Lower leg skin (tissue), 4 donors: ENCODE data around the gene SEMA4A. TPM values are rescaled to one million over a fixed set of nuclear protein-coding genes. Genes with fewer than 3 reads are reported as not detected.

Experiments
- DNase-seq, 2 donors: peaks; one replicate each; pipeline ENCODE4 v3.0.0-alpha.2; 2019; ENCODE audit warnings: low spot score in 2 of 2
- H3K4me3 ChIP-seq: fragments of 200-600 bp; sonication (generic); 2 replicates; pipeline ENCODE4 v1.5.1; 2017; ENCODE audit warnings: mild to moderate bottlenecking, low read depth; ENCODE audit not compliant: poor library complexity, severe bottlenecking
- POLR2A ChIP-seq, 2 donors: fragments of 450-650 bp; IDR thresholded peaks; one replicate each; pipeline ENCODE4 v1.6.1; 2016 to 2017; ENCODE audit warnings: antibody characterized with exemption in 2 of 2, mild to moderate bottlenecking in 1 of 2, moderate library complexity in 1 of 2
- WGBS, 2 donors: methylation state at CpG; one replicate each; pipeline ENCODE4 v1.1.5; 2018; 5-methylcytosine and 5-hydroxymethylcytosine counted together
- intact Hi-C: fragments of 100-400 bp; cut with DNase I; formaldehyde crosslinking; loops from one replicate; pipeline ENCODE4 v1.15.0; 2023; ENCODE audit warnings: low total_unique reads
- total RNA-seq, 4 donors: library from RNA; depleted of rRNA; stranded (reverse); fragments of >200 nt; gene quantifications; one replicate each; pipeline ENCODE4 v1.1.0, GENCODE V29; 2016
- TF ChIP-seq, protein P1 (sequence below), 3 donors: fragments of 450-650 bp; IDR thresholded peaks; one replicate each; pipeline ENCODE4 v1.5.1; 2016; ENCODE audit warnings: antibody characterized with exemption in 3 of 3, mild to moderate bottlenecking in 3 of 3, moderate library complexity in 2 of 3

SEMA4A gene
- total RNA-seq, 4 donors from 2014 or later, result 30.5 to 45.4 (median 41.4) TPM

DNA sequence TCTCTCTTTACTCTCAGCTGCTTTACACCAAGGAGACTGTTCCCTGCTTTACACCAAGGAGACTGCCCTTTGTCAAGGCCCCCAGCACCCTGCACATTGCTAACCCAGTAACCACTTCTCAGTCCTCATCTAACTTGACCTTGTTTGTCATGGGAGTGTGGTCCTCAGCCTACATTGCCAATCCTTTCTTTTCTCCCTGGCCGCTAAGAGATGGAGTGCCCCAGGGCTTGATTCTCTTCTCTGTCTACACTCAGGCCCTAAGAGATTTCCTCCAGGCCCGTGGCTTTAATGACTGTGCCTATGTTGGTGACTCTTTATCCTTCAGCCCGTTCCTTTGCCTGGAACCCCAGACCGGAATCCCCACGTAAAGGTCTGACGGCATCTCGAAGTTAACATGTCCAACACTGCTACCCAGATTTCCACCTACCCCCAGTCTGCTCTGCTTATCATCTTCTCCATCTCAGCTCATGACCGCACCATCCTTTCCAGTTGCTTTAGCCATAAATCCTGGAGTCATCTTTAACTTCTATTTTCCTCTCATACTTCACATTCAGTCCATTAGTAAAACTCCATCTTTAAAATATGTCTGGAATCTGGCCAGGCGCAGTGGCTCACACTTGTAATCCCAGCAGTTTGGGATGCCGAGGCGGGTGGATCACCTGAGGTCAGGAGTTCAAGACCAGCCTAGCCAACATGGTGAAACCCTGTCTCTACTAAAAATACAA, 9.5 kb upstream of the SEMA4A start:
- TF ChIP-seq, protein P1, sequence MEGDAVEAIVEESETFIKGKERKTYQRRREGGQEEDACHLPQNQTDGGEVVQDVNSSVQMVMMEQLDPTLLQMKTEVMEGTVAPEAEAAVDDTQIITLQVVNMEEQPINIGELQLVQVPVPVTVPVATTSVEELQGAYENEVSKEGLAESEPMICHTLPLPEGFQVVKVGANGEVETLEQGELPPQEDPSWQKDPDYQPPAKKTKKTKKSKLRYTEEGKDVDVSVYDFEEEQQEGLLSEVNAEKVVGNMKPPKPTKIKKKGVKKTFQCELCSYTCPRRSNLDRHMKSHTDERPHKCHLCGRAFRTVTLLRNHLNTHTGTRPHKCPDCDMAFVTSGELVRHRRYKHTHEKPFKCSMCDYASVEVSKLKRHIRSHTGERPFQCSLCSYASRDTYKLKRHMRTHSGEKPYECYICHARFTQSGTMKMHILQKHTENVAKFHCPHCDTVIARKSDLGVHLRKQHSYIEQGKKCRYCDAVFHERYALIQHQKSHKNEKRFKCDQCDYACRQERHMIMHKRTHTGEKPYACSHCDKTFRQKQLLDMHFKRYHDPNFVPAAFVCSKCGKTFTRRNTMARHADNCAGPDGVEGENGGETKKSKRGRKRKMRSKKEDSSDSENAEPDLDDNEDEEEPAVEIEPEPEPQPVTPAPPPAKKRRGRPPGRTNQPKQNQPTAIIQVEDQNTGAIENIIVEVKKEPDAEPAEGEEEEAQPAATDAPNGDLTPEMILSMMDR (IDR thresholded peaks at IDR 0.05), result no peak
- TF ChIP-seq POLR2A (IDR thresholded peaks at IDR 0.05), result no peak
- WGBS, 2 donors, result 56 to 58% methylated on average over 11 of the region's 11 CpGs
- no peak overlapping the region for H3K4me3 ChIP-seq
- intact Hi-C loops, result no loop called here
- DNase-seq, result no peak

DNA sequence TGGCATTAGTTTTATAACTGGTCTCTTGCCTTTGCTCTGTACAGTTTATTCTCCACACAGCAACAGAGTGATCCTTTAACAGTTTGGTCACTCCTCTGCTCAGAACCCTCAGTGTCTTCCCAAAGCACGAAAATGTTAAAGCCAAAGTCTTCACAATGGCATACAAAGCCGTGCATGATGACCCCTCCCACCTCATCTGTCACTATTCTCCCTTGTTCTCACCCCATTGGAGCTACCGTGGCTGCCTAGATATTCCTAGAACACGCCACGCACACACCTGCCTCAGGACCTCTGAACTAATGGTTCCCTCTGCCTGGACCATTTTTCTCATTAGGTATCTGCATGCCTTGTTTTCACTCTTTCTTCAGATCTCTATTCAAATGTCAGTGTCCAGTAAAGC, 8.6 kb upstream of the SEMA4A start:
- no peak overlapping the region for H3K4me3 ChIP-seq
- WGBS, 2 donors, result 49 to 60% methylated on average over 5 of the region's 5 CpGs
- TF ChIP-seq, protein P1 (IDR thresholded peaks at IDR 0.05), result no peak
- TF ChIP-seq POLR2A (IDR thresholded peaks at IDR 0.05), result no peak
- DNase-seq, result no peak
- intact Hi-C loops, result loop anchor here (5.0 kb wide), 1 partner anchor 78 kb away; no protein-coding TSS in a partner anchor

GRCh38 chr1:156145650-156146019, 7.8 kb upstream of the SEMA4A start:
- 47 to 52% methylated on average over 2 of the region's 2 CpGs for WGBS, 2 donors
- intact Hi-C loops, result loop anchor here (5.0 kb wide), 1 partner anchor 77 kb away; no protein-coding TSS in a partner anchor
- no peak for TF ChIP-seq POLR2A (IDR thresholded peaks at IDR 0.05)
- TF ChIP-seq, protein P1 (IDR thresholded peaks at IDR 0.05), result no peak
- H3K4me3 ChIP-seq, result no peak overlapping the region
- DNase-seq, result no peak

GRCh38 chr1:156146020-156146768, 7.2 kb upstream of the SEMA4A start:
- intact Hi-C loops, result loop anchor here (5.0 kb wide), 1 partner anchor 76 kb away; no protein-coding TSS in a partner anchor
- WGBS, 2 donors, result 6 to 8% methylated on average over 13 of the region's 13 CpGs
- peak; percentile 67 to 95 for DNase-seq
- H3K4me3 ChIP-seq, result no peak overlapping the region
- TF ChIP-seq, protein P1 (IDR thresholded peaks at IDR 0.05), result no peak
- TF ChIP-seq POLR2A (IDR thresholded peaks at IDR 0.05), result no peak

- no peak overlapping the region for H3K4me3 ChIP-seq
- no peak for TF ChIP-seq POLR2A (IDR thresholded peaks at IDR 0.05)
- TF ChIP-seq, protein P1 (IDR thresholded peaks at IDR 0.05), result no peak
- intact Hi-C loops, result loop anchor here (5.0 kb wide), 1 partner anchor 75 kb away; no protein-coding TSS in a partner anchor
- no peak for DNase-seq
- WGBS, 2 donors, result 6 to 14% methylated on average over 9 of the region's 9 CpGs
Measured at GRCh38 chr1:156146769-156147405, 6.5 kb upstream of the SEMA4A start.
